IPS DF 19.7 (cell line): ENCODE results near the gene CCDC187.

Source experiments
- DNase-seq: peaks from one replicate; pipeline ENCODE4 v3.0.0-alpha.2; 2013; ENCODE audit warnings: low read depth, low spot score

Gene CCDC187

DNA sequence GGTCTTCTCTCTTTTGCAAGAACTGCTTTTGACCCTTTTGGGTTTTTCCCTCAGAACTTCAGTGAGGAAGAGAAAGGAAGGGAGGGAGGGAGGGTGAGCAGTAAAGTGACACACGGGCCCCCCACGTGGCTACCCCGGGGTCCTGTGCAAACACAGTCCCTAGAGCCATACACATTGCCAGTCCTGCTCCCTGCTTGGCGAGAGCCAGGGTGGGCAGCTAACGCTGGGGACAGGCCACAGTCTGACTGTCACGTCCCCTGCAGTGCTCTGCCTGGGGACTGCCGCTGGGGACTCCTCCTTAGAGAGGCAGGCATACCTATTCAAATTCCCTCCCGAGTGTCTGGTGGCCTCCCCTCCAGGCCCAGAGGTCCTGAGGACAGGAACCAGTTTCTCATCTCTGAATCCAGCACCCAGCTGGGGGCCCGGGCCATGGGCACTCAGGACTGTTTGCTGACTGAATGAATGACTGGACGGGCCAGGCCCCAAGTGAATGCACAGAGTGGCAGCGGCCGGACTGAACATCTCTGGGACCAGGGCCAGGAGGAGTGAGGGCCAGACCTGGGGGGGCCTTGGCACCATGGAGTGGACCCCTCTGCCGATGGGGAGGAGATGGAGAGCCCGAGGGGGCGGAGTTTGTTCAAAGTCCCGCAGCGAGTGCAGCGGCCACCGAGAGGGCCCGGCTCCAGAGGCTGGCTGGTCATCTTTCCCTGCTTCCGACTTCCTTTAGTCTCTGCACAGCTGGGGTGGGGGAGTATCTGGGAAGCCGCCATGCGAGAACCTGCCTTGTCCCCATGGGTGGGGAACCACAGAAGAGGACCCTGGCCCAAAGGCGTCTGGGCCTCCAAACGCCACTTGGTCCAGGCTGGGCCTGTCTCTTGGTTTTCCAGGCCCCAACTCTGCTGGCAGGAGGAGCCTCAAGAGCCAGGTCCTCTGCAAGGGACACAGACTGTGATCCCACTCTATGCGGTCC, 5.8 kb downstream of the CCDC187 start:
- DNase-seq = no peak

DNA sequence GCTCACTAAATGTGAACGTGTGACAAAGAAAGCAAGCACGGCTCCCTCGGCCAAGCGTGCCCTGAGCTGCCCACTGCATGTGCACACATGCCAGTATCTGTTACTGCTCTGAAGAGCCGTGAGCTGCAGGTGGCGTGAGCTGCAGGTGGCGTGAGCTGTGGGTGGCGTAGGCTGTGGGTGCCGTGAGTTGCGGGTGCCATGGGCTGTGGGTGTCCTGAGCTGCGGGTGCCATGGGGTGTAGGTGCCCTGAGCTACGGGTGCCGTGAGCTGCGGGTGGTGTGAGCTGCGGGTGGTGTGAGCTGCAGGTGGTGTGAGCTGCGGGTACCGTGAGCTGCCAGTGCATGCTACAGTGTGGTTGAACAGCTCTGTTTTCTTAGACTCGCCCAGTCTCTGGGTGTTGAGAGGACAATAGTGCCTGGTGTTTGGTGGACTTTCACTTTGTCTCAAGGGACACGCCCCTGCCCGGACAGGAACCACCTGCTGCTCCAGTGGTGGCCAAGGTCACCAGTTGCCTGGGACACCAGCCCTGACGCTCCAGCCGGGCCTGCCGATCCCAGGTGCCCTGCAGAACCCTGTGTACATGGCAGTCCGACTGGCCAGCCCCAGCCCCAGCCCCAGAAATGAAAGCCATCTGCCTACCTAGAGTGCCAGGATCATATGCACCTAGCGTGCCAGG, 6.7 kb downstream of the CCDC187 start:
- DNase-seq = no peak

DNA sequence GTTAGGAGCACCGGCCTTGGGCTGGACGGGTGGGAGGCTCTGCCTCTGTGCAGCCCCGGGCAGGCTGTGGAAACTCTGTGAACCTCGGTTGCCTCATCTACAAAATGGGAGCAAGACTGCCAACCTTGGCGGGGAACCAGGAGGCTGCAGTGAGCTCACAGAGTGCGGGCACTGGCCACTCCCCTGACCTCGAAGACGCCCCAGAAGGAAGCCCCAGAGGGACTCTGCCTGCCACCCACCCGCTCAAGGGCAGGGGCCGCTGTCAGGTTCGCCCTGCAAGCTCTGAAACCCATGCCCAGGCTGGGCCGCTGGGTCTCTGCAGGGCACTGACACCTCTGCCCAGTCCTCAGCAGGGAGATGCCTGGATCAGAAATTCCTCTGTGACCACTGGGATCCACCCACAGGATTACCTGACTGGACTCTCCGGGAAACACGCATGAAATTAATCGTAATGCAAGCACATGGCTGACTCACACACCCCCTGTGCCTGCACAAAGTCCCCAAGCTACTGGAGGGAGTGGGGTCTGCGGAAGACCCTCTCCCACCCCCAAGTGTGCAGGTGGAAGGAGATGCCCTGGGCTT, 7.4 kb downstream of the CCDC187 start:
- DNase-seq = no peak

GRCh38 chr9:136295542-136296433, 8.1 kb downstream of the CCDC187 start:
- DNase-seq = no peak

DNA sequence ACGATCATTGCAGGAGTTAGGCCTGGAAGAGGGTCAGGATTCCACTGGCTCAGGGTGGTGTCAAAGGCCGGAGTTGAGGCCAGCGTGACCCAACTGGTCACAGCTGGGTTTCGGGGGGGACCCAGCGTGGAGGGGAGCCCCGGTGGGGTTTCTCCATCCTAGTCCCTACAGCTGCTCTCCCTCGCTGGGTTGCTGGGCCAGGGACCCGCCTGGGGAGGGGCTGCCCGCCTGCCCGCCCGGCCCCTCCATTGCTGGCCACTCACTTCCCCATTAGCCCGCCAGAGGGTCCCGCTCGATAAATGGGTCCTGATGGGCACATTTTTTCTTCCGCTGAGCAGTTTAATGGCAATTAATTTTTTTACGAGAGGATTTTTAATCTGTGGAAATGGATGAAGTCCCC, 8.8 kb downstream of the CCDC187 start:
- DNase-seq = no peak

- DNase-seq = no peak
Observed at GRCh38 chr9:136294437-136294836, 9.5 kb downstream of the CCDC187 start.

- DNase-seq = no peak
Observed at GRCh38 chr9:136293476-136294077, 10.3 kb downstream of the CCDC187 start.

DNA sequence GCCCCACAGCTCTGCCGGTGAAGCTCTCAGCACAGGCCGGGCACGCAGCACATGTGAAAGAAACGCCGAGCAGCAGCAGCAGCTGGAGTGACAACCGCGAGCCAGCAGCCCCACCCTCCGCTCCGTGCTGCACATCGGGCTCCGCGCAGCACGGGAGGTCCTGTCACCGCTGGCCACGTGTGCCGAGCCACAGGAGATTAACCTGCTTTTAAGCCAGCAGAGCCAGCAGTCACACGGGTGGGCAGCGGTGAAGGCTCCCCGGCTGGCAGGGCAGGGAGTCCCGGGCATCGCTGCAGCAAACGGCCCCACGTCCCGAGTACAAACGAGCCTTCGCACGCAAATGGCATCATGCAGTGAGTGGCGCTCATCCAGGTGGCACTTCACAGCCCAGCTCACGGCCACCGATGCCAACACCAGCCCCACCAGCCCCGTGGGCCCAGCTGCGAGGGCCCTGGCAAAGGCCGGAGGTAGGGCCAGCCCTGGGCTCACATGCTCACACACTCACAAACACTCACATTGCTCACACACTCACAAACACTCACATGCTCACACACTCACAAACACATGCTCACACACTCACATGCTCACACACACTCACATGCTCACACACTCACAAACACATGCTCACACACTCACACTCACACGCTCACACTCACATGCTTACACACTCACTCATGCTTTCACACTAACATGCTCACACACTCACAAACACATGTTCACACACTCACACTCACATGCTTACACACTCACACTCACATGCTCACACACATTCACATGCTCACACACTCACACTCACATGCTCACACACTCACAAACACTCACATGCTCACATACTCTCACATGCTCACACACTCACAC, 11.1 kb downstream of the CCDC187 start:
- no peak for DNase-seq

DNA sequence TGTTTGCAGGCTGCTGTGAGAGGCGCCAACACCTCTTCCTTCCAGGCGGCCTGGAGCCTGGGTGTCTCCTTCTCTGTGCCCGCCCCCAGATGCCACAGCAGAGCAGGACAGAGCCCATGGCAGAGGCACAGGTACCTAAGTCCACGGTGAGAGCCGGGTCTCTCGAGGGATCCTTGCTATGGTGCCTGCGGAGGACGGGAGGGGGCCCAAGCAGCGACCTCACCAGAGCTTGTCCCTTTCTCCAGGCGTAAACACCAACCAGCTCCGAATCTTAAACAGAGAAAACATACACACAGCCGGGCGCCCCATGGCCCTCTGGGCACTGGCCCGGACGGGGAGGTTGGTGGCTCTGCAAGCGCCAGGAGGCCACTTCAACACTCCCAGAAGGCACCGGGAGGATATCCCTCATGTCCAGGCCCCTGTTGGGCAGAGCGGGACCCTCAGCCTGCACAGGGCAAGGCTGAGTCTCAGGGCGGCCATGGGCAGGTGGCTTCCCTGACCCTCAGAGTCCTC, 11.8 kb downstream of the CCDC187 start:
- DNase-seq = no peak

DNA sequence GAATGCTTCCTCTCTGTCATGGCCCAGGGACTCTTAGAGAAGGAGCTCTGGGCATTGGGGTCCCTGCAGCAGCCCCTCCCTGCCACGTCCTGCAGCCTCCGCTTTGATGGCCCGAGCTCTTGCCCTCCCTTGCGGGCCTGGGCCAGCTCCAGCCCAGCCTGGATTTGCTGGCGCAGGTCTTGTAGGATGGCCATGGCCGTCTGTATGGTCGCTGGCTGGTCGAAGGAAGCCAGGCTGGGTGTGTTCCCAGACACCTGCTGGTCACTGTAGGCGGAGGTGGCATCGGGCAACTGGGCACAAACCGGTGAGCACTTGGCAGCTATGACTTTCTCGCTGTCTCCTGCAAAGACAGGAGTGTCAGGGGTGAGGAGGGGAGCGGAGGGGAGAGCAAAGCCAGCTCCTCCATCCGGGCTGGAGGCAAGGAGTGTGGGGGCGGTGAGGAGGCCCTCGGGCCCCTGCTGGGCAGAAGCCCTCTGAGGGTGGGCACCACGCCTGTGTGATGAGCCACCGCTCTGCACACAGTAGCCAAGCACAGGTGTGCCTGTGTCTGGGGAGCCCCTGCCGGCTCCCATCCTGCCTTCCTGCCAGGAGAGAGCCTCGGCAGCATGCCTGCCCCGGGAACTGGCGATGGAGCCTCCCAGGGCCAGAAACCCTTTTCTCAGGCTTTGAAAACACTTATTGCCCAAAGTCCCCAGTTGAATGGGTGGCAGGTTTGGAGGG, 12.4 kb downstream of the CCDC187 start:
- DNase-seq = no peak

DNA sequence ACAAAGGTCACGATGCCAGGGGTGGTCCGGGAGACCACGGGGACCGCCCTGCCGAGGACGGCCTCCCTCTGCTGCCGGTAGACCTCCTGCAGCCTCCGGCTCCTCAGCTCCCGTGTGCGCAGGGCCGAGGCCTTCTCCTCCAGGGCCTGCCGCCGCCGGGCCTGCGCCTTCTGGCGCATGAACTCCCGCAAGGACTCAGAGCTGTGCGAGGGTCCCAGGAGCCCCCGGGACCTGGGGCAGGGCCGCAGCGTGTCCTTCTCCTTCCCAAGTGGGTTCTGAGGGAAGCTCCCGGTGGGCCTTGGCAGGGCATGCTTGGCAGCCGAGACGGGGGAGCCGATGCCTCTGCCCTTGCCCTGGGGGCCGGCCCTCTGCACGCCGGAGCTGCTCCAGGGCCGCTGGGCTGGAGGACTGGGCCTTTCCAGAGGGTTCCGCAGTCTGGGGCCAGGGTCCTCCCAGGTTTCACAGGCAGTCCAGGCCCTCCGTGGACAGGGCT, 13.3 kb downstream of the CCDC187 start:
- DNase-seq = no peak

DNA sequence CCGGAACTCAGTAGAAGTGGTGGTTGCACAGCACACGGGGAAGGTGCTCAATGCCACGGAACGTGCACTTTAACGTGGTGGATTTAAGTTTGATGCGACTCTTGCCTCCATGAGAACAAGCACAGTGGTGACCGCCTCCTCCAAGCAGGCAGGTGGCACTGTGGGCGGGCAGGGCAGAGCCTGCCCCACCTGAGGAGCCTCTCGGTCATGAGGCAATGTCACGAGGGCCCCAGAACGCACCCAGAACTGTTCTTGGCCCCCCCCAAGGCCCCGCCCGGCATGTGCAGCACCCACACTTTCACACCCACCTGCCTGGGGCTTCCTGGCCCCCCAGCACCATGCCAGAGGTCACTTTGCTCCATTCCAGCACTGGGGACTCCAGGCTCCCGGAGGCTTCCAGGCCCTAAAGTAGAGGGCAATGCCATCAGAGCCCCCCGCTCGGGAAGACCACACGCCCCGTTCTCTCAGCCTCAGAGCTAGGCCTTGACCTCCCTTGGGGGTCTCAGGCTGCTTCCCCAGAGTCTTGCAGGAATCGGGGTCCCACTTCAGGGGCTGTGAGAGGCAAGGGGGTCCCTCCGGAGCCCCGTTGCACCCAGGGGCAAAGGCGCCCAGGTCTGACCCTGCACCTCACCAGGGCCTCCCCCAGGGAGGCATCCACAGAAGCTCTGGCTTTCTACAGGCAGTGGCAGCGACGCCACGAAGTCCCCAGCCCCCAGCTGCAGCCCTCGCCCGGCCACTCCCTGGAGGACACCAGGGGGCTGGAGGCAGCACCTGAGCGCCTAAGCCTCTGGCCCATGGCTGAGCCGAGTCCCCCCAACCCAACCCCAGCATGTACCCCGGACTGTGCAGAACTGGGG, 14.0 kb downstream of the CCDC187 start:
- DNase-seq = no peak

DNA sequence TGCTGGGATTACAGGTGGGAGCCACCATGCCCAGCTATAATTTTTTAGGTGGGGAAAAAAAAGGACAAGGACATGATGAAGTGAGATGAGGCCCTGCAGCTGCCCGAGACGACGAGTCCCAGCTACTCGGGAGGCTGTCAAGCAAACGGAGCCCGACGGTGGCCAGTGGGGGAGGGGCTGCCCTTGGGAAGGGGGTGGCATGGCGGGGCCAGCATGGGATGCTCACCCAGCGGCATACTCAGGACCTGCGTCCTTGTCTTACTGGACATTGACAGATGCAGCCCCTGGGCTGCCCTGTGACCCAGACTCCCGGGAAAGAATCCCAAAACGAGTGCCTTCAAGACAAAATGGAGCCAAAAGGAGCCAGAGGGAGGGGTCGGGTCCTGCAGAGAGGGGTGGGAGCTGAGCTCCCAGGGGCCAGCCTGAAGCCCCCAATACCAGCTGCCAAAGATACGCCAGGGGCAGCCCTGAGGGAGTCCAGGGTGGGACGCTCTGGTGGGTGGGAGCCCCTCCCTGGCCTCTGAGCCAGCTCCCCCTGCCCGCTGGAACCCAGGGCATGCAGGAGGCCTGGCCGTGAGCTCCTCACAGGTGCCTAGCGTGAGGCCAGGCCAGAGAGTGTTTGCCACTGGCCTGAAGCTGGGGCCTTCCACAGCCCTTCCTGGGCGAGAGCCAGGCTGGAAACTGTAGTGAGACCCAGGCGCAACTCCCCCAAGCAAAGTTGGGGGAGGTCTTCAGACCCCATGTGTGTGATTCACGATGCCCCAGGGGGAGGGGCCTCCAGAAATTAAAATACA, 15.7 kb downstream of the CCDC187 start:
- no peak for DNase-seq

- no peak for DNase-seq
Observed at GRCh38 chr9:136286987-136287379, 16.9 kb downstream of the CCDC187 start.

DNA sequence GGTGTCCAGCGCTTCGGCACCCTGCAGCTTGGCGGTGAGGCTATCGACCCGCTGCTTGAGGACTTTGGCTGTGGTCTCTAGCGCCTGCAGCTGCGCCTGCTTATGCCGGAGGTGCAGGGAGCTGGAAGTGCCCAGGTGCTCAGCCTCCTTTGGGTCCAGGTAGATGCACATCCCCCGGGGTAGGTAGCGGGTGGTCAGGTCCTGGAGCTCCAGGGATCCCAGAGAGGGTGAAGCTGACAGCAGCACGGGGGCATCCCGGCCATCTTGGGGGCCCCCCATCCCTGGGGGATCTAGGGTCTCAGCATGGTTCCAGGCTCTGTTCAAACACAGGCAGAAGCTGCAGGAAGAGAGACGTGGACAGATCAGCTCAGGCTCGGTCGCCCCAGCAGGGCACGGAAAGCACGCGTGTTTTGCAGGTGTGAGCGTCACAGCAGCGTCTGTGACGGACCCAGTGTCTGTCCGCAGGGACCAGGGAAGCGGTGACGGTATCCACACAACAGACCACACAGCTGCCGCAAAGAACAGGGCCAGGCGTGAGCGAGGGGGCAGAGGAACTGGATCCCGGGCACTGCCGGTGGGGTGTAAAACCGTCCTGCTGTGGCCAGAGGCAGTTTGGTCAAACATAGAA, 17.4 kb downstream of the CCDC187 start:
- no peak for DNase-seq

- DNase-seq = no peak
Observed at GRCh38 chr9:136285501-136286358, 18.2 kb downstream of the CCDC187 start.
